Medulla oblongata (tissue), 1 donor: Measurements from ENCODE around the gene GATD1.
A peak's percentile ranks its signal among the peaks of the same experiment; 100 is the strongest.

Experiments used
- DNase-seq: peaks from one replicate; pipeline ENCODE4 v3.0.0-alpha.2; 2015; ENCODE audit errors: extremely low spot score

GATD1 gene

DNA sequence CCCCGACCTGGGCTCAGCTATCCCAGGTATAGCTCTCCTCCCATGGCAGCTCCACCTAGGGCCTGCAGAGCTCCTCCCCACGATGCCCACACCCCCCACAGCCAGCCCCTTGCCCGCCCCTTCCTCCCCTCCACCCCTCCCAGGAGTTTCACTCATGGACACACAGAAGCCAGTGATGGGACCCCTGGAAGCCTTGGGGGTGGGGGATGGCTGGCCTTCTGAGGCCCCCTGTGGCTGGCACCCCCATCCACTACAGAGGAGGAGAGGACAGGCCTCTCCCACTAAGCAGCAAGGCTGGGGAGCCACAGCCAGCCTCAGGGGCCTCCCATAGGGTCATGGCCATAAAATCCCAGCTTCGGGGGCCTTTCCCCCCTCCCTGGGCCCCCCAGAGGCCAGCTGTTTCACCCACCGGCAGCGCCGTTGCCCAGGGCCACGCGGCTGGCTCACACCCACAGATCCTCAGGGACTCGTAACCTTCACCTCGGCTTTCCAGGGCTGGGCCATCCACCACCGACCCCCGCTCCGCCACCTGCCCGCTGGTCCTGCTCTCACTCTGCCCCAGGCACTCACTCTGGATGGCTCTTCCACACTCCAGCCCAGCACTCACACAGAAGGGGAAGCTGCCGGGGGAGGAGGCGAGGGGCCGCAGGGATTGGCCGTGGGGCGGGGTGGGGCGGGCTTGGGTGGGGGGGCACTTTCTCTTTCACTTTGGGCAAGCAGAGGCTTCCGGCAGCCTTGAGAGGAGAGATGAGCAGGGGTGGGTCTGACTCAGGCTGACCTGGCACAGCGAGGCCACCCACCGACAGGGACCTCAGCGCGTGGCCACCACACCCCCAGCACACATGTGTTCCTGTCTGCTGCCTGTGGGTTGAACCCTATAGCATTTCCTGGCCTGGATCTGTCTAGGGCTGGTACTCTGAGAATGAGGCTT lies 18.6 kb upstream of the GATD1 start:
- peak; percentile 72 for DNase-seq

DNA sequence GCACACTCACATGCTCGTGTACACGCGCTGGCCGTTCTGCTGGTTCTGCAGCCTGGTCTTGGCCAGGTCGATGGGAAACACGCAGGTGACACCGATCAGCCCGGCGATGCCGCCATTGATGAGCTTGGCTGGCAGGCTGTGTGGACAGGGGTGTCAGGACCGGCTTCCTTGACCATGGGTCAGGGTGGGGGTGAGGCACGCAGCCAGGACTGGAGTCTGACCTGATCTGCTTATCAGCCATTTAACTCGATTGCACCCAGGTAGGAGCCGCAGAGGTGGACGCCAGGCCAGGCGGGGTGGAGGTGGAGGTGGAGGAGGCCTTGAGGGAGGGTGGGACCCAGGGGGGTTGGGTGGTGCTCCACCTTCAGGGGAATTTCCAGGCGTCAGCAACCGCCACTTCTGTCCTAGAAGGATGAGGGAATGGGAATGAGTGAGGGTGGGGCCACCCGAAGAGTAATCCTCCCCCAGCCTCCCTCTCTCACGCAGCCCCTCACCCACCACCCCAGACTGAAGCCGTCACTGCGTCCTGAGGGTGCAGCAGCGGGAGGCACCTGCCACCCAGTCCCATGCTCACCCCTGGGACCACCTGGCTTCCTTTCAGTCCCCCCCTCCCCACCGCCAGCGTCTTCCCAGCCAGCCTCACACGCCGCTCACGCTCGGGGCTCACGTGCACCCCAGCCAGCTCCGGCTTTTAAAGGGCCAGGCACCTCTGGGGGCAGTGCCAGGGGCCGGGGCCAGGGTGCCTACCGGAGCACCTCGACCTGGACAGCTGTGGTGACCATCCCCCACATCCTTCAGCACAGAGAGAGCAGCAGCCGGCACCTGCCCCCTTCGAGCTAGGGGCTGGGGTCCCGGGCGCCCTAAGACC lies 17.7 kb upstream of the GATD1 start:
- no peak for DNase-seq

DNA sequence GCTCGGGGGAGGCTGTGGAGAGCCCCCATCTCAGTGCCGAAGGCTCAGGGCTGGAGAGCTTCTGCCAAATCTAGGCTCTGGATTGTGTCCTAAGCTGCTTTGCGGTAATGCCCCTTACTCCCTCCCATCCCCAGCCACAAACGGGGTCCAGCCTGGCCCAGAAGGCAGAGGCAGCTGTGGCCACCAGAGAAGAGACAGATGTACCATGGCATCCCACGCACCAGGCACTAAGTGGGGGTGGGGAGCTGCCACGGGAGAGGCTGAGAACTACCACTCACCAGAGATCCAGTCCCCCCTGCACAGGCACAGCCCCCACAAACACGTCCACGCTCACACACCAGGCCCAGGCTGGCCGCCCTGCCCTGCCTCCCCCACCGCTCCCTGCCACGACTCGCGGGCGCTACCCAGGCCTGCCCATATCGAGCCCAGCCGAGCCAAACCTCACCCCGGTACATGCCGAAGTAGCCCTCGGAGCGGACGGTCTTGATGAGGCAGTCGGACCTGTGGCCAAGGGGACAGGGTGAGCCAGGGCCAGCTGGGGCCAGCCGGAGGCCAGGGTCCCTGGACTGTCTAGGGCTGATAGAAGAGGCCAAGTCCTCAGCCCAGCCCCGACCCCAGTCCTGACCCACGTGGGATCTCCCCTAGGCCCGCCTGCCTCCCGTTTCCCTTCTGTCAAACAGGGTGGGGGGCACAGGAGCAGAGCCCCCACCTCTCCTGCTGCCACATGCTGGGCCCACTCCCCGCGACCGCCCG lies 16.9 kb upstream of the GATD1 start:
- no peak for DNase-seq

DNA sequence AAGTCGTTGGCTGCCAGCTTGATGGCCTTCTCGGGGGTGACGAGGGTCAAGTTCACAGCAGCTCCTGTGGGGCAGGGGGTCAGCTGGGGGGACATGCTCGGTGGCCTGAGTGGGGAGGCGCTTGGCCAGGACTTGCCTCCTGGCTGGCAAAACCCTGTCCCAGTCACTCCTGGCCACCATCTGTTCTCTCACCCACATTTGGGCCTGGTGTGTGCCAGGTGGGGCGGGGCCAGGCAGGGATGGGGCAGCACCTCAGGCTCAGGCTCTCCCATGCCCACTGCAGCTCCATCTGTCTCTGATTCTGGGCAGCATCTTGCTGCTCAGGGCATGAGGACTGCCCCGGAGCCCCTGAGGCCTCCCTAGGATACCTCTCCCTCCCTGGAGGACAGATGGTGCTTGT lies 16.3 kb upstream of the GATD1 start:
- no peak for DNase-seq

DNA sequence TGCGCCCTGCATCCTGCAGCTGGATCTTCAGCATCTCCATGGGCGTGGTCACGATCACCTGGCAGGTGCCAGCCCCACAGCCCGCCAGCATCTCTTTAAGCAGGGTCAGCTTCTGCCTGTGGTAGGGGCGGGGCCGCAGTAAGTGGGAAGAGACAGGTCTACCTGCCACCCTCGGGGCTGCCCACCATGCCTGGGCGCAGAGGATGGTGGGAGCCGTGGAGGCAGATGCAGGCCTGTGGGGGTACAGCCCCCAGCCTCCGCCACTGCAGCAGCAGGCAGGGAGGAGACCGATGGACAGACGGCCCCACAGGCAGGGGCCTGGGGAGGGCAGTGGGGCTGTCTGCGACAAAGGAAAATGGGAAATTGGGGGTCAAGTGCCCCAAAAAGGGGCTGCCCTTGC lies 15.6 kb upstream of the GATD1 start:
- DNase-seq, result no peak

DNA sequence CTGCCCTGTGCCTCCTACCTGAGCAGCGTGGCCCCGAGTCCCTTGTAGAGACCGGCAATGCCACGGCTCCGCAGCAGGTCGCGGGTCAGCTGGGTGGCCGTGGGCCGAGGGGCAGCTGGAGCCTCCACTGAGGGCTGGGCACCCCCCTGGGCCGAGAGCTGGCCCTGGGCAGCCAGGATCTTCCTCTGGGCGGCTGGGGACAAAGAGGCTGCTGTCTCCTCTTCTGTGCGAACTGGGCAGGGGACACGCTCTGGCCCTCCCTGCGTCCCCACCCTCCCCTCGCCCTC lies 15.2 kb upstream of the GATD1 start:
- no peak for DNase-seq

DNA sequence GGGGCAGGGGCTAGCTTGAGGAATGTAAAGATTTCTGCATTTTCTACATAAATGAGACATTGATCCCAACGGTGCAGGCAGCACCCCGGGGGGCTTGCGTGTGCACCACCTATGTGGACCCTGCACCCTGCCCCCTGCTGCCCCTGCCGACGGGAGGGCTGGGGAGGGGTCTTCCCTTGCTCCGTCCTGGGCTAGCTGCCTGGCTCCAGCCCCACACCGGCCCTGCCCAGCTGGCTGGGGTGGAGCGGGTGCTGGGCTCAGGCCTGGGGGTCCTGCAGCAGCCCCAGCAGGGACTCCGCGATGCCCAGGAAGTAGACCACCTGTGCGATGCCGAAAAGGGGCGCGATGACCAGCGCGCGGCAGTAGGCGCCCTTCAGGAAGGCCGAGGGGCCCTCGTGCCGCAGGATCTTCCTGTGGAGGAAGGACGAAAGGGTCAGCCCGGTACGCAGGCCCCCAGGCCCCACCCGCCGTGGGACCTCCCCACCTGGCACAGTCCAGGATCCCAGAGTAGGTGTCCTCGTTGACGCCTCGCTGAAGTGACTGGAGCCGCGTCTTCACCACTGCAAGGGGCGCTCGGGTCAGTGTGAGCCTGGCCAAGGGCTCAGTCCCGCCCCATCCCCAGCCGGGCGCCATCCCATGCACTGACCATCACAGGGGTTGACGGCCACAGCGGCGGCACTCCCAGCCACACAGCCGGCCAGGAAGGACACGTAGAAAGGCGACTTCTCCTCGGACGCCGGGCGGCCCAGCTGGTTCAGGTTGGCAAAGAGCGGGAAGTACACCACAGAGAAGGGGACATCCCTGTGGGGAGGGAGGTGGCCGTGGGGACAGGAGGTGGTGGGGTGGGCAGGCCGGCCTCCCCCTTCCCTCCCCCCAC lies 14.6 kb upstream of the GATD1 start:
- no peak for DNase-seq

DNA sequence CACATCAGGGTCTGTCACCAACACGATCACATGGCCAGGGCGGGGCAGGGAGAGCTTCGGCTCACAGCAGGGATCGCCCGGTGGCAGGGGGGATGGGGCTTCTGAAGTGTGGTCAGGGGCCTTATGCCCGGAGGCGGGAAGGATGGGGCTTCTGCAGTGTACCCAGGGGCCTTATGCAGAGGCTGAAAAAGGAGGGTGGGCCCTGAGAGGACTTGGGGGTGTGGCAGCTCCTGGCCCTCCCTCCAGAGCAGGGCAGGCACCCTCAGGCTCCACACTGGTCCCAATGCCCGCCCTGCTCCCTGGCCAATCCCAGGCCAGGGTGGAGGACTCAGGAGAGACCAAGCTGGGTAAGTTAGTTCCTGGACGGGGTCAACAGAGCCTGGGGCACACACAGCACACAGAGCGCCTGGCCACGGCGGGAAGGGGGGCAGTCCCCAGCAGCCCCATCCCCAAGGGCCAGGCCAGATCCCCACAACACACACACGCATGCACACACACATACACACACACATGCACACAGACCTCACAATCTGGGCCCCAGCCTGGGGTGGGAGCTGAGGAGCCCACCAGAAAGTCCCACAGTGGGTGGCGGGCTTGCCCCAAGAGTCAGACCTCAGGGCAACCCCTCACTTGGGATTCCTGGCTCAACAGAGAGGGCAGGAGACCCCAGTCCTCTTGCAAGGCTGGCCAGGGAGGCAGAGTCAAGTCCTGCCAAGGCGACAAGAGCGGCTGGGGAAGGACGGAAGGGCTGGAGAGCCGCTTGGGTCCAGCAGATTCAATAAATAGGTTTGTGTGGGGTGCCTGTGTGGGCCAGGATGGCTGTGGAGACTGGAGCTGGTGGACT lies 13.7 kb upstream of the GATD1 start:
- no peak for DNase-seq

DNA sequence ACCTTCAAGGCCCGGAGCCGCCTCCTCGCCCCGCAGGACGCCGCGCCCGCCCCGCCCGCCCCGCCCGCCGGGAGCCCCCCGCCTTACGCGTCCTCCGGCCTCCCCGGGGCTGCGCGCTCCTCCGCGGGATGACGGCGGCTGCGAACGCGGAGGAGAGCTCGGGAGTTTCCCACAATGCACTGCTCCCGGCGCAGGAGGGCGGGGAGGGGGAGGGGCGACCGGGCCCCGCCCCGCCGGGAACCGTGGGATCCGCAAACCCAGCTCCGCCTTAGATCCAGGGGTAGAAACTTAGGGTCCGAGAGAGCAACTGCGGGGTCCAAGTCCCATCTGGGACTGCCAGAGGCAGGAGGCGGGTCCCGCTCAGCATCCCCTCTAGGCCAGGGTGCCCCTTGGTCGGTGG lies 12.7 kb upstream of the GATD1 start, which contains the start of gene CEND1:
Gene CEND1 (minus strand): TSS at position 148 of the 400 bp plus-strand sequence. CDS start 1,514 bp downstream, outside the sequence.
- DNase-seq, result peak; percentile 66

DNA sequence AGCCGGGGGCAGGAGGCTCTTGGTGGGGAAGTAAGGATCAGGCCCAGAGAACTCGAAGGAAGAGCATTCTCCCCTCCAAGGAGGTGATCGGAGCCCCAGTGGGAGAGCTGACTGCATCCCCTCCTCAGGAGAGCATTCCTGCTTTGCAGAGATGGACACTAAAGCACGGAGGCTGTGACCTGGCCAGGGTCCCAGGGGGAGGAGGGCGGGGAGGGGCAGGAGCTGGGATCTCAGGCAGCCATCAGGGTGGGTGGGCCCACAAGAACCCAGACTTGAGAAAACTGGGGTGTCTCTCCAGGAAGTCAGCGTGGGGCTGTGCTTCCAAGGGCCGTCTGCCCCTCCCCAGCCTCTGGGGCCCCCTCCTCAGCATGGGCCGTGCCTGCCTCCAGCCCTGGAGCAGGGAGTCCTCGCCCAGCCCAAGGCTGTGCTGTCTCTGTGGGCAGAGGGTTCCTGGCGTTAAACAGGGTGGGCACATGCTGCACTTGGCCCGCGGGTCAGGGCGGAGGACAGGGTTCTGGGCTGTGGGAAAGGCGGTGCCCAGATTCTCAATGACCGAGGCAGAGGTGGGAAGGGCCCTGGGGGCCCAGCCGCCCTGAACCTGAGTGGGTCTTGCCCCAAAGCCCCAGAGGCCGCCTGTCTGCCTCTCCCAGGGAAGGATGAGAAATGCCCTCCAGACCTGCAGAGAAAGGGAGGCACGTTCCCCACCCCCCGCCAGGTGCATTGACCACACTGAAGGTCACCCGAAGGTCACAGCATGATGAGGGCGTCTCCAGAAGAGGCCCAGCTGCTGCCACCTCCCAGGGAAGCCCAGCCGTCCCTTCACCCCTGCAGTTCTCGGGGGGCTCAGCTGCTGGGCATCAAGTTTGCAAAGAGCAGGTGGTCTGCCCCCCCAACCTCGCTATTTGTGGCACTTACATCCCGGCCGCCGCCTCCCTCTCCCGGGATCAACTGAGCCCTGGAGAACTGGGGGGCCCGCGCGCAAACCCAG lies 12.0 kb upstream of the GATD1 start:
- no peak for DNase-seq

DNA sequence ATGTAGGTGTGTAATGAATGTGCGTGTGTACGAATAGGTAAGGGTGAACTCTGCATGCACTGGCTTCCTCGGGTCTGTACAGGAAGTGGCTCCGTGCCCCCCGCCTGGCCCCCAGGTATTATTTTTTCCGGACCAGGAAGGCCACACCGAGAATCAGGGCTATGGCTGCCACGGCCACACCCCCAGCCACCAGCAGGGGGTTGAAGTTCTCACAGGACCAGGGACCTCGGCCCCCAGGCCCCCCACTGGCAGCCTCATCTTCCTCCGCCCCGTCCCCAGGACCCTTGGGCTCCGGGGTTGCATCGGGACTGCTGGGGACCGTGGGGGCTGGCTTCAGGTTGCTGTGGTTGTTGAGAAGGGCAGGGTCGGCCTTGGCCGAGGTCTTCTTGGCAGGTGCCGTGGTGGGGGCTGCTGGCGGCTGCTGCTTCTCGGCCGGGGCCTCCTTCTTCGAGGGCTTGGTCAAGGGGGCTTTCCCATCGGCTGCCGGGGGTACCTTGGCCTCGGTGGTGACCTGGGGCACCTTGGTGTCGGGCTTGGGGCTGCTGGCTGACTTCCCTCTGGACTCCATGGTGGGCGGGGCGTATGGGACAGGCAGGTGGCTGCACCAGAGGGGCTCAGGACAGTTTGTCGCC lies 10.8 kb upstream of the GATD1 start:
- DNase-seq, result no peak

DNA sequence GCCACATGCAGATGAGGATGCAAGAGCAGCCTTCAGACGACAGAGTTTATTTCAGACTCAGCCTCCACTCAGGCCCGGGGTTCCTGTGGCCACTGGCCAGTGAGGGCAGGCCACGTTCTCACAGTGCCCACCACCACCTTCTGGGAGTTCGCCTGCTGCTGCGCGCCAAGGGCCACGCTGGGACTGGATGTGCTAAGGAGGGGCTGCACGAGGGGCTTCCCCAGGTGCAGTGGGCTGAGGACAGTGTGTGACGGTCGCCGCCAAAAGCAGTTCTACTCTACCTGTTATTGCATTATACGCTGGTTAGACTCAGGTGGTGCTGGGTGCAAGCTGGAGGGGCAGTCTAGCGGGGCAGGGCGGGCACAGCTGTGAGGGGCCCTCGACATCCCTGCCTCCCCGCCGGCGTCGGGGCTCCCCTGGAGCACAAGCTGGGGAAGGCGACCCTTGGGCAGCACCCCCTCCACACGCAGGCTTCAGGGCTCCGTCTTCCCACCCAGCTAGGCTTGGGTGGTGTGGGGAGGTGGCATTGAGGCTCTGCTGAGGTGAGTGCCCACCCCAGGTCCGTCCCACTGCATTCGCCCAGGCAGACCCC lies 9.9 kb upstream of the GATD1 start:
- DNase-seq, result no peak

DNA sequence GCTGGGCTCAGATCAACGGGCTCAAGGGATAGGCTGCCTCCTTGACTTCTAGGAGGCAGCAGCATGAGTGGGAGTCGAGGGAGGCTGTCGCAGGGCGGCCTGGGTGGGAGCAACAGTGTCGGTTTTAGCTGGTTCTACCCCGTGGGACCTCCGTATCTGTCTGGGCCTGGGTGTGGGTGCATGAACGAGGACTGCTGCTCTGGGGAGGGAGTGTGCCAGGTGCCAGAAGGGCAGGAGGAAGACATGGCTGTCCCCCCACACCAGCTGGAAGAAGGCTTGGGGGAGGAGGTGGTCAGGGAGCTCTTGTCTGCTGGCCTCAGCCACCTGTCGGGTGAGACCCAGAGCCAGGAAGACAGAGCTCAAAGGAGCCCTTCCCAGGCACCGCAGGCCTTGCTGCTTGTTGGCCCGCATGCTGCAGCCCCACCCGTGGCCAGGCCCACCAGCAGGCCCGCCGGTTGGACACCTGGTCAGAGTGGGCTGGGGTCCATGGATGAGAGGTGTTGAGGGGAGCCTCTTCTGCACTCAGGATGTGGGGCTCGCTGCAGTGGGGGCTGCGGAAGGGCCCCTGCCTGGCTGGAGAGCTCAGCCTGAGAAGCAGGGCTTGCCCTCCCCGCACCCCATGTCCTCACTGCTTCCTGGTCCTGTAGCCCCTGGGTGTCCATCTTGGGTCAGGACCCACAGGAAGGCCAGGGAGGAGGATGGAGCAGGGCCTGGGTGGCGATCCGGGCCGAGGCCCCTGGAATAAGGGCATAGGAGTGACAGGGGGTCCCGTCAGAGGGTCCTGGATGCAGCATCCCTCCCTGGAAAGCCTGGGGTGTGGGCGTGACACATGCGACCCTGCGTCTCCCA lies 9.2 kb upstream of the GATD1 start:
- no peak for DNase-seq

DNA sequence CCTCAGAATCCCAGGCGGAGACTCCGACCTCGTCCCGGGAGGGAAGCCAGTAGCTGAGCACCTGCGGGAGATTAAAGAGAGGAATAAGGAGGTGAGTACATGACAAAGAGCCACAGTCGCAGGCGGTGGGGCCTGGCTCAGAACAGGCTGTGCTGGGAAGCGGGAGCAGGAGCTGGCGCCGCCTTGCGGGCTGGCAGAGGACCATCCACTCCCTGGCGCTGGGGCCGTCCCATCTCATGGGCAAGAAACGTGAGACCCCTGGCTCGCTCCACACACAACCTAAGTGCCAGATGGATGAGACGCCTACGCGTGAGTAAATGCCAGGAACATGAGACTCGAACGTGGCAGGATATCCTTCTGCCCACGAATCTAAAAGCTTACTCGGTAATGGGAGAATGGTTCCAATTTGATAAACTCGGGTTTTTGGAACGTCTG lies 6.3 kb upstream of the GATD1 start:
- DNase-seq, result peak; percentile 81

DNA sequence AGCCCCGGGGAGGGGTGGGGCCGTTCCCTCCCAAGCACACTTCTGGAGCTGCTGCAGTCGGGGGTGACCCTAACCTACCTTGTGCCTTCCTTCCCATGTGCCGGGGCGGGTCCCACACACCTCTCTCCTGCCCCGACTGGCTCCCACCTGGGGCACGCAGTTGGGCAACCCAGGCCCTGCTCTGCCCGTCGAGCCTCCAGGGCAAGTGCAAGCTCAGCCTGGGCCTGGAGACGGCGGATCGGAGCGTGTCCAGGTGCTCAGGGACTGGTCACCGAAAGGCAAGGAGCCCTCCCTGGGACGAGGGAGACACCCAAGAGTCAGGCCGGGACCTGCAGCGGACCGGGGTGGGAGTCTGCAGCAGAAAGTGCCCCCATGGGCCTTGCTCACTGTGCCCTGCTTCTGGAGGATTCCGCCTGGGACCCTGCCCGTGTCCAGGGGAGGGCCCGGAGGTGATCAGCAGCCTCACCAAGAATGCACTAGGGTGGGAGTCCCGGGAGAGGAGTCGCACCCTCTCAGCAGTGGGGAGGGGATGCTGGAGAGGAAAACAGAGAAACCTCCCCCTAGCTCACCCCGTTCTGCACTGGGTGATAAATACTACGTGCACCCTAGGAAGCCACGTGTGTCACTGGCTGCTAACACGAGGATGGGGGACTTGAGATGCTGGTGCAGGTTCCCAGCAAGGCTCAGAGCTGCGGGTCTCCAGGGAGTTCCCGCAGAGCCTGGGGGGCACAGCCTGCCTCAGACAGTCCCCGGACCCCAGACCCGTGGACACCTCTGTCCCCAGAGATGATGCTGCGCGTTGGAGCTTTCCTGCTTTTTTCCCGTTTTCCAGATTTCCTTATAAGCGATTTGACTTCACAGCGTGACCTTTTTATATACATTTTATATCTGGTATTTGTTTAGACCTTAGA lies 5.2 kb upstream of the GATD1 start:
- DNase-seq, result no peak

DNA sequence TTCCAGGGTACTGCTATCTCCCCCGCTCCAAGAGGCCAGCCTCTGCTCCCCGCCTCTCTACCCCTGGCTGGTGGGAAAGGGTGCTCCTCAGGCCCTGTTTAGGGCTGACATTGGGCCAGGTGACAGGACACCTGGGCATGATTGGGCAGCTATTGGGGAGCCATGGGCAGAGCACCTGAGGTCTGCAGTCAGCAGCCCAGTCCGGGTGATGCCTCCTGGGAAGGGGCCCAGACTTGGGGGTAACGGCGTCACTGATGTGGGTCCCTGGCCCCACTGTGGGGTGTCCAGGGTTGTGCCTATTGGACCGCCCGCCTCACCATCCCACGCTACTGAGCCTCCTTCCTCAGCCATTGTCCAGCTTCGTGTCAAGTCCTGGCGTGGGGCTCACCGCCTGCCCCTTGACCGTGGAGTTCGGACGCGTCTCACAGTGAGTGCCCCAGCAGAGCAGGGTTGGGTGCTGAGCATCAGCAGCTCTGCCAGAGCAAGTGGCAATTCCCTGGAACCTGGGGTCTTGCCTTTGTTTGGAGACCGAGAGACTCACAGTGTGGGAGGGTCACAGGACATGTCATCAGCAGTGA lies 2.8 kb upstream of the GATD1 start:
- DNase-seq, result no peak
